CD4-positive, alpha-beta T cell treated with Interleukin-2 at 100 ng/mL for 4 hours (primary cell): Measurements from ENCODE around the gene RITA1.

Source experiments
- DNase-seq: peaks from one replicate; pipeline ENCODE4 v3.0.0-alpha.2; 2020; ENCODE audit warnings: low spot score

Gene RITA1

GRCh38 chr12:113179023-113179422 lies 6.5 kb upstream of the RITA1 start:
- no peak for DNase-seq

- DNase-seq: no peak
Observed at GRCh38 chr12:113180333-113180732, 5.2 kb upstream of the RITA1 start.

DNA sequence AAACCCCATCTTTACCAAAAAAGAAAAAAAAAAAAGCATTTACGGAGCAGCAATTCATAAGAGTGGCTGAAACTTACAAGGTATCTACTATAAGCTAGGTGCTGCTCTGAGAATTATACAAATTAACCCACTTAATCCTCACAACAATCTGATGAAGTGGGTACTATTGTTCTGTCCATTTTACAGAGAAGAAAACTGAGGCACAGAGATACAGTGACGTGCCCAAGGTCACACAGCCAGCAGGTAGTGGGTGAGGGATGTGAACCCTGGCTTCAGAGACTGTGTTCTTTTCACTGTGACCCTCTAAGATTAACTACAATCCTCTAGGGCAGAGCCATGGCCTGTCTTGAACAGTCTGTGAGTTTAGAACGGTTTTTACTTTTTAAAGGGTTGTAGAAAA lies 3.5 kb upstream of the RITA1 start:
- no peak for DNase-seq

DNA sequence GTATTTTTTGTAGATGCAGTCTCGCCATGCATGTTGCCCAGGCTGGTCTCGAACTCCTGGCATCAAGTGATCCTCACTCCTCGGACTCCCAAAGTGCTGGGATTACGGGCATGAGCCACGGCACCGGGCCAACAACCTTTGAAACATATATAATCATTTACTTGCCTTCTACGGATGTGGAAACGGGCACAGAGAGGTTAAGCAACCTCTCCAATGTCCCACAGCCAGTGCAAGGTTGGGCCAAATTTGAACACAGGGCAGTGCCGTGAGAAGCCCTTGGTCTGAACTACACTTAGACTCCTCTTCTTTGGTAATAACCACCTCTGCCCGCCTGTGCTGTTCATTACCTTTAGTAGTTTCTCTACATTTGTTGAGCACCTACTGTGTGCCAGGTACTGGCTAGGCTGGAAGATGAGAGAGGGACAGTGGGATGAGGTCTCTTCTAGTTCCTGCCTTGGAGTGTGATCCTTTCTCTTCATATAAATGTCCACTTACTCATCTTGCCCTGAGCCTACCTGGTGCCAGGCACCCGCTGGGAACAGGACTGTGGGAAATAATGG lies 2.4 kb upstream of the RITA1 start:
- no peak for DNase-seq

DNA sequence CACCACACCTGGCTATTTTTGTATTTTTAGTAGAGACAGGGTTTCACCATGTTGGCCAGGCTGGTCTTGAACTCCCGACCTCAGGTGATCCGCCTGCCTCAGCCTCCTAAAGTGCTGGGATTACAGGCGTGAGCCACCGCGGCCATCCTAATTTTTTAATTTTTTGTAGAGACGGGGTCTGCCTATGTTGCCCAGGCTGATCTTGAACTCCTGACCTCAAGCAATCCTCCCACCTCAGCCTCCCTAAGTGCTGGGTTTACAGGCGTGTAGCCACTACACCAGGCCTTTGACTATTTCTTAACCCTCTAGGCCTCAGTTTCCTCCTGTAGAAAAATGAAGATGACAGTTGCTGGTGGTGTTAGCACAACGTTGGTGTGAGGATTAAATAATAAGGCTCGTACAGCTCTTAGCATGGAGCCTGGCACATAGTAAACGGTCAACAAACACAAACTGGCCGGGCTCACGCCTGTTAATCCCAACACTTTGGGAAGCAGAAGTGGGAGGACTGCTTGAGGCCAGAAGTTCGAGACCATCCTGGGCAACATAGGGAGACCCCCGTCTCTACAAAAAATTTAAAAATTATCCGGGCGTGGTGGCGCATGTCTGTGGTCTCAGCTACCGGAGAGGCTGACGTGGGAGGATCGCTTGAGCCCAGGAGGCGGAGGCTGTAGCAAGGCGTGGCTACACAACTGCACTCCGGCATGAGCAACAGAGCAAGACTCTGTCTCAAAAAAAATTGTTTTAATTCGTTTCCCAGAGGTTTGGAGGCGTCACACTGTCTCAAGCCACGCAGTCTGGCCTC lies 1.2 kb upstream of the RITA1 start:
- DNase-seq: no peak

DNA sequence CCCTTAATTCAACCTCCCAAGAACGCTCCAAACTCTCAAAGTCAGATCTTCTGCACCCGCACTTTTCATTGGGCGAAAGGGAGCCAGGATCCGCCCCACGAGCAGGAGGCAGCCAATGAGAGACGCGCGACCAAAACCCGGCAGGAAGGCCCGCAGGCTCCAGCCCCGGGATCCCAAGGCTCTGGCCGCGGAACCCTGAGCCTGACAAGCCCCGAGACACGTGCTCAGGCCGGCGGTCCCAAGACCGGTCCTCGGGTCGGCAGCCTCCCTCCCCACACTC lies 681 bp upstream of the RITA1 start:
- peak; percentile 91 for DNase-seq

DNA sequence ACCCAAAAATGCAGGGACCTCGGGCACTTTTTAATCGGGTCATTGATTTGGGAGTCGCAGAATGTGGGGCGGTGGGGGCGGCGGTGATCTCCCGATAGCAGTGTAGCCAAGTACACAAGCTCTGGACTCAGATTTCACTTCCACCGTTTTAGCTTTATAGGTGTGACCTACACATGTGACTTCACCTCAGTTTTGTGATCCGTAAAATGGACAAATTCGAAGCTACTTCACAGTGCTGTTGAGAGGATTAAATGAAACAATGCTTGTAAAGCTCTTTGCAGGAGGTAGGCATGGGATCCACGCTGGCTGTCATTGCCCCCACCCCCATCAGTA lies 478 bp downstream of the RITA1 start:
- DNase-seq: no peak

- no peak for DNase-seq
Observed at GRCh38 chr12:113186666-113187325, 1.3 kb downstream of the RITA1 start.

DNA sequence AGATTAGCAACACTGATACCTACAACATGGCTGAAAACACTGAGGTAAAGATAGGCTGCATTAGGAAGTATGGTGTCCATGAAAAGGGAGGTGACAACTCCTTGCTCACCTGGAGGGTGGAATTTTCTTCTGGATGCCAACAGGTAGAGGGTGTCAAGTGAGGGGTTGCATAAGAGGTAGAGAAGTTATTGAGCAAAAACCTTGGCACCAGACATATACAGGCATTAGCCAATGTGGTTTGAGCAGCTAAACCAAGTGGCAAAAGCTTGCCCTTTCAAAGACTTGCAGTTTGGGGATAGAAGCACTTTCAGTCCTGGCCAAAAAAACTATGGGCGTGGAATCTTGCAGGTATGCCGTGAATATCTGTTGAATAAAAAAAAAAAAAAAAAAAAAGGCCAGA lies 3.8 kb downstream of the RITA1 start:
- no peak for DNase-seq

GRCh38 chr12:113190761-113191160 lies 5.2 kb downstream of the RITA1 start:
- DNase-seq: no peak

DNA sequence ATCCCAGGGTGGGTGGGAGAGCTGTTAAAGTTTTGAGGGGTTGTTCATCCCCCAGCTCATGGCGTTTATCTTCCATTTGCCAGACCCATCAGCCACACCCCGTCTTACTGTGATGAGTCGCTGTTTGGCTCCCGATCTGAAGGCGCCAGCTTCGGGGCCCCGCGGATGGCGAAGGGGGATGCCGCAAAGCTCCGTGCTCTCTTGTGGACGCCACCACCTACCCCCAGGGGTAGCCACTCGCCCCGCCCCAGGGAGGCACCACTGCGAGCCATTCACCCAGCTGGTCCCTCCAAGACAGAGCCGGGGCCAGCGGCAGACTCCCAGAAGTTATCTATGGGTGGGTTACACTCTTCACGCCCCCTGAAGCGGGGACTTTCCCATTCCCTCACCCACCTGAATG lies 5.7 kb downstream of the RITA1 start:
- DNase-seq: no peak

GRCh38 chr12:113194971-113195391 lies 9.5 kb downstream of the RITA1 start:
- no peak for DNase-seq

- DNase-seq: no peak
Observed at GRCh38 chr12:113195598-113195997, 10.1 kb downstream of the RITA1 start.

GRCh38 chr12:113196582-113196981 lies 11.1 kb downstream of the RITA1 start:
- DNase-seq: no peak

- peak; percentile 74 for DNase-seq
Observed at GRCh38 chr12:113196990-113197389, 11.5 kb downstream of the RITA1 start.

GRCh38 chr12:113197518-113198077 lies 12.1 kb downstream of the RITA1 start:
- no peak for DNase-seq

DNA sequence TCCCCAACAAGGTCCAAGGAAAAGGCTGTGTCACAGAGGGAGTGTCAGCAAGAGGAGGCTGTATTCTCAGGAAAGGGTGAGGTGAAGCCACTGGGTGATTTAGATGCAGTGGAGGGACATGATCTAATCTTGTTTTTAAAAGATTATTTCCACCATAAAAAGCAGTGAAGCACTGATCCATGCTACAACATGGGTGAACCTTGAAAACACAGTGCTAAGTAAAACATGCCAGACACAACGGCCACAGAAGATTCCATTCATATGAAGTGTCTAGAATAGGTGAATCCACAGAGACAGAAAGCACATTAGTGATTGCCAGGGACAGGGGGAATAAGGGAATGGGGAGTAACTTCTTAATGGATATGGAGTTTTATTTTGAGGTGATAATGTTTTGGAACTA lies 12.8 kb downstream of the RITA1 start:
- DNase-seq: no peak

- DNase-seq: no peak
Observed at GRCh38 chr12:113200021-113200797, 14.7 kb downstream of the RITA1 start.

DNA sequence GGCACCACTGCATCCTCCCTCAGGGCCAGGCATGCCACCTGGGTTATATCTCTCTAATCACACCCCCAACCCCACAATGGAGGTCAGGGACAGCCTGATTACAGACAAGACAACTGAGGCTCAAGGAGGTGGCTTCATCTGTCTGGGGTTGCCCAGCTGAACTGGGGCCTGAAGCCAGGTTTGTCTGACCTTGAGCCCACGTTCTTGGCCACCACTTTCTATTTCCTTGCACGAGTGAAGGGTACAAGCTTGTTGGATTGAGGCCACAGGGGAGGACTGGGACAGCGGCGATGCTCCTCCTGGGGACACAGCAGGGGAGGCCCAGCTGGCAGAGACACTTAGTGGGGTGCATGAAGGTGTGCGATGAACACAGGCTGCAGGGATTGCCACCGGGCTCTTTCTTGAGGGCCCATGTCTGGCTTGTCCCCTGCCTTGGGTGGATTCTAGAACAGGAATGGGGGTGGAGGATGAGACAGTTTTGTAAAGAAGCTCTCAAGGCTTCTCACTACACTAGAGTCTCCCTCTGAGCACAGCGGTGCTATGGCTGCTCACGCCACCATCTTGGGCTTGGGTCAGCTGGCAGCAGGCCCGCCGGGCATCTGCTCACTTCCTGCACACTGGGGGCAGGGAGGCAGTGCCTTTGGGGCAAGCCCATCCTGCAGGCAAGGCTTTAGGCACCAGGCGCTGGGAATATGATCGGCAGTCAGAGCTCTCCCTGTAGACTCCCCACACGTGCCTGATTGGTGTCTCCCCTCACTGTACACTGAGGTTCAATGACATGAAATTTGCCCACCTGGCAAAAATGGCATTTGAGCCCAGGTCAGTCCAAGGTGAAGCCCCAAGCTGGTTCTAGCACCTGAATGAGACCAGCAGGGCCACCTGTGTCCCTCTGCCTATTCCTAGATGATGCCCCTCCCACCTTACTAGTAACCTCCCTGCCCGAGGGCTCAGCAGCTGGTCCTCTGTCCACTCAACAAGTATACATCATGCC lies 16.0 kb downstream of the RITA1 start:
- DNase-seq: no peak

DNA sequence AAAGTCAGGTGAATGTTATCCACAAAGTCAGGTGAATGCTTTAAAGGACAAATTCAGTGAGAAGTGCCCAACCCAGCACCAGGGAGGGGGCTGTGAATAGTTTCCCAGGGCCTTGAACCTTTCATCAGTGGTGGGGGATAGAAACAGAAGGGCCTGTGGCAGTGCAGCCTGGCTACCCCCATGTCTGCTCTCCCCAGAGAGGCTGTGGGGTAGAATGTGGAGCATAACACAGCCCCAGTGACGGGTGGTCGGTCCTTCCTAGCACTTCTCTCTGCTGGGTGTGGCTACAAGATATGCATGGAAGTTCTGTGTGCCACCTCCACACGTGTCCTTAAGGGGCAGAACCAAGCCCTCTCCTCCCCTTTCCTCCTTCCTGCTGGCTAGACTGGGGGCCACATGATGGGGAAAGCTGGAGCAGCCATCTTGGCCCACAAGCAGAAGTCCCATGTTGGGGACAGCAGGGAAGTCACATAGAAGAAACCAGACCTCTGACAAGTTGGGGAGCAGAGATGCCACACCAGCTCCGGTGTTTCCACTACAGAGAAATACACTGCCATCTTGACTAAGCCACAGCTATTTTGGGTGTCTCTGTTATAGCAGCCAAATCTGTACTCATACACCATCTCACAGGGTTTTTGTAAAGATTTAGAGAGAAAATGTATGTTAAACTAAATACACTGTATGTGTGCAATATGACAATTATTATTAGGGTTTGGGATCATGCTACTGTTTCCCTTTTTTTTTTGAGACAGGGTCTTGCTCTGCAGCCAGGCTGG lies 17.0 kb downstream of the RITA1 start:
- no peak for DNase-seq
